ENCODE data around the gene UQCC3. TPM values are rescaled to one million over a fixed set of nuclear protein-coding genes. Genes with fewer than 3 reads are reported as not detected.

UQCC3 gene
- total RNA-seq, 2 donors from 2014 or later: 10.4 to 12.9 TPM

DNA sequence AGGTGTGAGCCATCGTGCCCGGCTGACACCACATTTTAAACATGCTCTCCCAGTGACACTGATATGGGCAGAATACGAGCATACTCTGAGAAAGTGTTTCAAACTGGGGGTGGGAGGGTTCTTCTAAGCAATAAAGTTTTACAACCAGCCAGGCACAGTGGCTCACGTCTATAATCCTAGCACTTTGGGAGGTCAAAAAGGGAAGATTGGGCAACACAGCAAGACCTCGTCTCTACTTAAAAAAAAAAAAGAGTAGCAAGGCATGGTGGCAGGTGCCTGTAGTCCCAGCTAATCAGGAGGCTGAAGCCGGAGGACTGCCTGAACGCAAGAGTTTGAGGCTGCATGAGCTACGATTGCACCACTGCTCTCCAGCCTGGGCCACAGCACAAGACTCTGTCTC, 27.3 kb upstream of the UQCC3 start:
- no peak for TF ChIP-seq POLR2A (IDR thresholded peaks at IDR 0.05)
- TF ChIP-seq, protein P1, sequence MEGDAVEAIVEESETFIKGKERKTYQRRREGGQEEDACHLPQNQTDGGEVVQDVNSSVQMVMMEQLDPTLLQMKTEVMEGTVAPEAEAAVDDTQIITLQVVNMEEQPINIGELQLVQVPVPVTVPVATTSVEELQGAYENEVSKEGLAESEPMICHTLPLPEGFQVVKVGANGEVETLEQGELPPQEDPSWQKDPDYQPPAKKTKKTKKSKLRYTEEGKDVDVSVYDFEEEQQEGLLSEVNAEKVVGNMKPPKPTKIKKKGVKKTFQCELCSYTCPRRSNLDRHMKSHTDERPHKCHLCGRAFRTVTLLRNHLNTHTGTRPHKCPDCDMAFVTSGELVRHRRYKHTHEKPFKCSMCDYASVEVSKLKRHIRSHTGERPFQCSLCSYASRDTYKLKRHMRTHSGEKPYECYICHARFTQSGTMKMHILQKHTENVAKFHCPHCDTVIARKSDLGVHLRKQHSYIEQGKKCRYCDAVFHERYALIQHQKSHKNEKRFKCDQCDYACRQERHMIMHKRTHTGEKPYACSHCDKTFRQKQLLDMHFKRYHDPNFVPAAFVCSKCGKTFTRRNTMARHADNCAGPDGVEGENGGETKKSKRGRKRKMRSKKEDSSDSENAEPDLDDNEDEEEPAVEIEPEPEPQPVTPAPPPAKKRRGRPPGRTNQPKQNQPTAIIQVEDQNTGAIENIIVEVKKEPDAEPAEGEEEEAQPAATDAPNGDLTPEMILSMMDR (IDR thresholded peaks at IDR 0.05): no peak
- 81 to 86% methylated on average over 8 of the region's 8 CpGs for WGBS, 2 donors
- no peak overlapping the region for H3K4me3 ChIP-seq
- H3K4me1 ChIP-seq: peaks cover 34% of the 10 kb centered on the region
- peaks cover 0 to 6% of the 10 kb centered on the region in 2 donors for H3K36me3 ChIP-seq (replicated peaks in 1 of 2; ENCODE audit: insufficient read depth in 1 of 2, low read depth in 2 of 2)
- no peaks in the 10 kb centered on the region for H3K27me3 ChIP-seq
- ATAC-seq: no peak
- H3K9me3 ChIP-seq: no peaks in the 10 kb centered on the region
- intact Hi-C loops (cut with DNase I): no loop called here
- peak overlapping the region in 1 of 4 donors; percentile 13 for H3K27ac ChIP-seq
- DNase-seq: no peak

DNA sequence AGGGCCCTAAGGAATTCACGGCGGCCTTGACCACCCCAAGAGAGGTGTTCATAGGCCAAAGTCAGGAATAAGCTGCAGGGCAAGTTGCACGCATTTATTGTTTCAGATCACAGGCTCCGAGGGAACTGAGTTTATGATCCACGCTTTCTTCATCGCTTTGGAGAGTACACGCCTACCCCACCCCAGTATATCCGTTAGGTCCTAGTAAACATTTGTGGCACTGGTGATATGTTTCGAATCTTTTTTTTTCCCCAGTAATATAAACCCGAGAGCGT, 25.9 kb upstream of the UQCC3 start:
- no peak for DNase-seq
- ATAC-seq: no peak
- Histone ChIP-seq H3K36me3 (replicated peaks in 1 of 2; ENCODE audit: insufficient read depth in 1 of 2, low read depth in 2 of 2) (peaks cover 0 to 7% of the 10 kb centered on the region in 2 donors), H3K9me3 (no peaks in the 10 kb centered on the region), H3K27ac (peak overlapping the region; percentile 79 to 92 (median 84)), H3K4me3 (peak overlapping the region; percentile 84 to 98), H3K27me3 (no peaks in the 10 kb centered on the region), H3K4me1 (peaks cover 34% of the 10 kb centered on the region)
- no peak for TF ChIP-seq POLR2A (IDR thresholded peaks at IDR 0.05)
- TF ChIP-seq, protein P1 (IDR thresholded peaks at IDR 0.05): no peak
- 12 to 13% methylated on average over 11 of the region's 11 CpGs for WGBS, 2 donors
- intact Hi-C loops (cut with DNase I): no loop called here

DNA sequence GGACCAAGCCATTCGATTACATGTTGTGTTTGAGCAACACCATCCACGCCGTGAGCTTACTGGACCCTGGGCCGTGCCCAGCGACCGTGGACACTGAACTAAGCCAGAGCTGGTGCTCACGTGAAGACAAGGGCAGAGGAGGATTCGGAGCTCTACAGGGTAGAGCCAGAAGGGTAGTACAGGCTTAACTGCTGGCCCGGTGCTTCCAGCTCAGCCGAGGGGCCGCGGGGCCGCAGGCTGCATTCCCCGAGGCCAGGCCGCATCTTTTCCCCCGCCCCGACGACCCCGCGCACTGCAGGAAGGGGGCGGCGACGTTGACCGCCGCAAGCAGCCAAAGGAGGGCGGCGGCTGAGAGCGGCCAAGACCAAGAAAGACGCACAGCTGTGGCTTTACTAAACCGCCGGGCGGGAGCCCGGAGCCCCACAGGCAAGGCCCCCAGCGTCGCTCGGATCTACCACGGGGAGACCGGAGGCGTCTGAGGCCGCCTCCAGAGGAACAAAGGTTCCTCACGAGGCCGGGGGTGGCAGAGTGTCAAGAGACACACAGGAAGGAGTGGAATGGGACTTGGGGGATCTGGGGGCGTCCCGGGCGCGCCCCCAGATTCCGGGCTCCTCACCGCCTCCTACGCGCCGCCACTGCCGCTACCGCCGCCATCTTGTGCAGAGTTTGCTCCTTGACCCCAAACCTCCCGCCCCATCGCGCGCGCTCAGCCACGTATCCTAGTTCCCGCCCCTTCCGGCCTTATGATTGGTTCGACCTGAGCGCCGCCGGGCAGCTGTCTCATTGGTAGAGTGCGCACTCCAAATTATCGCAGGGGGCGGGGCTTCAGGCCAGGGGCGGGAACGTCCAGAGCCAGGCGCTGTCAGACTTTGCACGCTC, 25.3 kb upstream of the UQCC3 start, which contains the start of gene GANAB:
GANAB (minus strand) TSS at position 668 of the 879 bp plus-strand sequence; CDS start at position 654, 14 bp downstream.
- ATAC-seq (peak; percentile 99), DNase-seq (peak; percentile 99 to 100 (median 100))
- Histone ChIP-seq H3K36me3 (replicated peaks in 1 of 2; ENCODE audit: insufficient read depth in 1 of 2, low read depth in 2 of 2) (peaks cover 0 to 7% of the 10 kb centered on the region in 2 donors), H3K9me3 (no peaks in the 10 kb centered on the region), H3K27ac (peak within 1 kb of the TSS; percentile 79 to 92 (median 84)), H3K4me3 (peak within 1 kb of the TSS; percentile 84 to 98), H3K4me1 (peaks cover 34% of the 10 kb centered on the region), H3K27me3 (no peaks in the 10 kb centered on the region)
- intact Hi-C loops (cut with DNase I): no loop called here
- WGBS, 2 donors: 0% methylated on average over 14 to 72 of the region's 73 CpGs
- peak; percentile 63 to 89 (median 87) for TF ChIP-seq POLR2A (IDR thresholded peaks at IDR 0.05)
- TF ChIP-seq, protein P1 (IDR thresholded peaks at IDR 0.05): no peak

DNA sequence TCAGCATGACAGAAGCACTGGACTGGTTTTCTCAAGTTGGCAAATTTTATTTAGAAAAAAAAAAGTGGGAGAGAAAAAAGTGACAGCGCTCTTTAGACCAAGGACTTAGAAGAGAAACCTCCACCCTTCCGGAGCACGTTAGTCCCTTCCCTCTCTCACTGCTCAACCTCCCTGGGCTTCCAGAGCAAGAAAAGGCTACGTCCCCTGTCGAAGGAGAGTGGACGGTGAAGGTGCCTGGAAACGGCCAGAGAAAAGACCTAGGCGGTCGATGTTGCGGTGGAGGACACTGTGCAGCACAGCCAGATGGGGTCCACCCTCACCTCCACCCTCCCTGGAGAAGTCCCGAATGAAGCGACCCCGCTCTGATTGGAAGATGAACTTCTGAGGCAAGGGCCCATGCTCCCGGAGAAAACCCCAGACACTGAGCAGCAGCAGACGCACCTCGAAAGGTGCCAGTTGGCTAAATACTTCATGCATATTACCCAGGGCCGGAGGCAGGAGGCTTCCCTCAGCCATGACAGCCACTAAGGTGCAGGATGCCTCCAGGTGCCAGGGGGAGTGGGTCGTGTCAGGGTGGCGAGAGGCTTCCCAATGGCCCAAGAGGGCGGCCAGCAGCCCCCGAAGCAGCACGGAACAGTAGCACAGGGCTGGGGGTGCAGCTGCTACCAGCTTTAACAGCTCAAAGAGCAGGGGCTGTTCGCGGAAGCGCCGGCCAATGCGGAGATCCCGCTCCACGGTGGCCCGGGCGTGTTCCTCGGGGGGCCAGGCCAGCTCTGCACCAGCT, 24.5 kb upstream of the UQCC3 start:
- Histone ChIP-seq H3K36me3 (replicated peaks in 1 of 2; ENCODE audit: insufficient read depth in 1 of 2, low read depth in 2 of 2) (peaks cover 0 to 7% of the 10 kb centered on the region in 2 donors), H3K4me3 (no peak overlapping the region), H3K4me1 (peaks cover 42% of the 10 kb centered on the region), H3K27me3 (no peaks in the 10 kb centered on the region), H3K27ac (peak overlapping the region in 3 of 4 donors; percentile 79 to 92 (median 87)), H3K9me3 (no peaks in the 10 kb centered on the region)
- ATAC-seq (peak; percentile 15), DNase-seq (peak in 2 of 4 donors; percentile 8 to 38)
- intact Hi-C loops (cut with DNase I): no loop called here
- WGBS, 2 donors: 19 to 35% methylated on average over 11 to 32 of the region's 32 CpGs
- TF ChIP-seq, protein P1 (IDR thresholded peaks at IDR 0.05): no peak
- TF ChIP-seq POLR2A (IDR thresholded peaks at IDR 0.05): no peak
